OCI-LY3 (cell line): ENCODE results near the gene CACNG4.

Source experiments
- EZH2phosphoT487 ChIP-seq: fragments of 200-600 bp; shearing (Covaris generic); IDR thresholded peaks from 2 replicates; pipeline ENCODE4 v1.6.1; 2018; ENCODE audit warnings: antibody characterized with exemption, mixed run types, low read depth
- TF ChIP-seq, protein P1 (sequence below): fragments of 200-600, 300-600 bp; sonication (generic); IDR thresholded peaks from 2 replicates; pipeline ENCODE4 v1.5.1; 2014; ENCODE audit warnings: antibody characterized with exemption, low read length, low read depth

DNA sequence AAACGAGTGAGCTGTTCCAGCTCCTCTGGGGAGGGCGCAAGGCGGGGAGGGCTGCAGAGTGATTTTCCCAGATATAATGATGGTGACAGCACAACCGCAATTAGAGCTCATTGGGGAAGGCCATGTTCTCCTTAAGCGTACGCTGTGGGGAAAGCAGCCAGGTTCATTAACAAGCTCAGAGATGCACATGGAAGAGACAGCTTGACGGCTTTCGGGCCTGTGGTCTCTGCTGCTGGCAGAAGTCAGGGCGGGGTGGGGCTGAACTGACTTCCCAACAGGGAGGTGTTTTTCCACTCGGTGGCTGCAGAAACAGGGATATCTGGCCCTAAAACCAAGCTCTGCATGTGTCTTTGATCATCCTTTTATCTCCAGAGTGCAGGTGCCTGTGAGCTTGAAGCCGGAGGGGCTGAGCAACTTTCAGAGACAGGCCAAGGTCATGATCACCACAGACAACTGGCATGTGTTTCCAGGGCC, 55.8 kb downstream of the CACNG4 start:
- TF ChIP-seq, protein P1, sequence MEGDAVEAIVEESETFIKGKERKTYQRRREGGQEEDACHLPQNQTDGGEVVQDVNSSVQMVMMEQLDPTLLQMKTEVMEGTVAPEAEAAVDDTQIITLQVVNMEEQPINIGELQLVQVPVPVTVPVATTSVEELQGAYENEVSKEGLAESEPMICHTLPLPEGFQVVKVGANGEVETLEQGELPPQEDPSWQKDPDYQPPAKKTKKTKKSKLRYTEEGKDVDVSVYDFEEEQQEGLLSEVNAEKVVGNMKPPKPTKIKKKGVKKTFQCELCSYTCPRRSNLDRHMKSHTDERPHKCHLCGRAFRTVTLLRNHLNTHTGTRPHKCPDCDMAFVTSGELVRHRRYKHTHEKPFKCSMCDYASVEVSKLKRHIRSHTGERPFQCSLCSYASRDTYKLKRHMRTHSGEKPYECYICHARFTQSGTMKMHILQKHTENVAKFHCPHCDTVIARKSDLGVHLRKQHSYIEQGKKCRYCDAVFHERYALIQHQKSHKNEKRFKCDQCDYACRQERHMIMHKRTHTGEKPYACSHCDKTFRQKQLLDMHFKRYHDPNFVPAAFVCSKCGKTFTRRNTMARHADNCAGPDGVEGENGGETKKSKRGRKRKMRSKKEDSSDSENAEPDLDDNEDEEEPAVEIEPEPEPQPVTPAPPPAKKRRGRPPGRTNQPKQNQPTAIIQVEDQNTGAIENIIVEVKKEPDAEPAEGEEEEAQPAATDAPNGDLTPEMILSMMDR, result no peak
- no peak for TF ChIP-seq EZH2phosphoT487
